Ovary (tissue), 9 donors: ENCODE results near the gene SIAH3. TPM values are rescaled to one million over a fixed set of nuclear protein-coding genes. Genes with fewer than 3 reads are reported as not detected.

Experiments used
- DNase-seq, 5 donors: peaks; one replicate each; pipeline ENCODE4 v3.0.0-alpha.2; 2019 to 2020
- H3K27ac ChIP-seq, 2 donors: fragments of 200-600 bp; one replicate each; pipeline versions ENCODE4 v1.5.1 to v1.8.0; 2019 to 2022
- H3K27me3 ChIP-seq: fragments of 200-600 bp; one replicate; pipeline ENCODE4 v1.8.0; 2022
- H3K36me3 ChIP-seq: fragments of 200-600 bp; sonication (generic); one replicate; pipeline ENCODE4 v1.5.1; 2019
- H3K4me1 ChIP-seq: one replicate; pipeline ENCODE4 v1.8.1; 2013; ENCODE audit warnings: mild to moderate bottlenecking, moderate library complexity; ENCODE audit not compliant: insufficient read depth
- H3K4me3 ChIP-seq: fragments of 200-600 bp; sonication (generic); one replicate; pipeline ENCODE4 v1.5.1; 2017
- H3K9me3 ChIP-seq, 2 donors: fragments of 200-600 bp in 1 of 2; sonication (generic) in 1 of 2; one replicate each; pipeline versions ENCODE4 v1.5.1 to v1.8.1; 2013 to 2019; ENCODE audit warnings: mild to moderate bottlenecking in 1 of 2, moderate library complexity in 1 of 2
- EP300 ChIP-seq: sonication (generic); formaldehyde crosslinking; IDR thresholded peaks from one replicate; pipeline ENCODE4 v1.6.1; 2017; ENCODE audit warnings: antibody characterized with exemption
- POLR2A ChIP-seq: fragments of 450-650 bp; IDR thresholded peaks from one replicate; pipeline ENCODE4 v1.6.1; 2017; ENCODE audit warnings: antibody characterized with exemption, mild to moderate bottlenecking, moderate library complexity
- WGBS, 3 donors: extraction: QIAGEN DNeasy Blood & Tissue Kit in 1 of 3; methylation state at CpG; one replicate each; pipeline versions ENCODE4 v1.1.5 to v1.1.7; 2013 to 2017; 5-methylcytosine and 5-hydroxymethylcytosine counted together
- intact Hi-C, 4 donors: fragments of 100-400 bp; cut with DNase I; formaldehyde crosslinking; loops; one replicate each; pipeline versions ENCODE4 v1.11.0 to v1.15.1; 2022 to 2023
- polyA plus RNA-seq, 2 donors: library from polyadenylated mRNA; stranded (reverse); fragments of 200-250 nt in 1 of 2; fragments of 350-450 nt in 1 of 2; fragmentation: Illumina TruSeq in 1 of 2; extraction: RNeasy Lipid Tissue Mini Kit (QIAGEN cat#74804) in 1 of 2; gene quantifications; one replicate each; pipeline ENCODE4 v1.2.3, GENCODE V29; 2013 to 2014
- total RNA-seq, 7 donors: library from RNA; depleted of rRNA in 2 of 7; stranded (reverse); fragments of >200 nt in 2 of 7; fragmentation: NEBNext Ultra II Directional in 3 of 7; extraction: Animal tissue kit (Norgen Biotek cat#: 25700) in 3 of 7; gene quantifications; one replicate each; pipeline versions ENCODE4 v1.1.0 to v1.2.4, GENCODE V29; 2016 to 2023
- TF ChIP-seq, protein P1 (sequence below), 3 donors: fragments of 450-650 bp in 2 of 3; fragments of 200-600 bp in 1 of 3; IDR thresholded peaks; one replicate each; pipeline versions ENCODE4 v1.5.1 to v1.8.0; 2016 to 2022; ENCODE audit warnings: antibody characterized with exemption in 3 of 3, mild to moderate bottlenecking in 1 of 3
- donor health status: DM: no; HTN: no; CAD: no; lungs with moderate emphysema.
- donor health status: DM: no; HTN: no; CAD: no.
- donor health status: Bipolar disorder and iron deficiency.
- donor health status: DM: yes; HTN: yes; CAD: no.
- donor health status: DM: no; HTN: no; CAD: no.
- donor health status: DM: yes; HTN: yes; CAD: no.

SIAH3 gene
- total and polyA plus RNA-seq, 9 donors = 0.01 to 2.3 (median 0.24) TPM; not detected in 2

DNA sequence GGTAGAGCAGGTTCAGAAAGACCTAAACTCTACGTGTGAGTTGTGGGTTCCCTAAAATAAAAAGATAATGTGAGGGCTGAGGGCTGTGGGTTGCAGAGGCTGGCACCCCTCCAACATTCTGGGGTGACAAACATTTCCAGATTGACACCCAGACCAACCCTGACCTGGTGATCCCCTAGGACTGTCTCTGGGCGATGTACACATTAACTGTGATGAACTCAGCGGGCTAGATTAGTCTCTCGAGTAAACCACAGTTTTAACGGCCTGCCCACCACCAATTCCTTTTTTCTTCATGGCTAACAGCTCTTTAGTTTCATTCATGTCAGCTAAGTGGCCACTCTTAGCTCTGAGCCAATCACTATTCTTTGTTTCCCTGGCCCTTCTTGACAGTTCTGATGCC lies 24.8 kb downstream of the SIAH3 start:
- no peaks in the 10 kb centered on the region for H3K4me1 ChIP-seq
- no peaks in the 10 kb centered on the region for H3K36me3 ChIP-seq
- no peak for DNase-seq
- H3K9me3 ChIP-seq = no peaks in the 10 kb centered on the region
- no peak overlapping the region for H3K27ac ChIP-seq
- intact Hi-C loops = no loop called here
- H3K4me3 ChIP-seq = no peak overlapping the region
- no peaks in the 10 kb centered on the region for H3K27me3 ChIP-seq
- no peak for TF ChIP-seq POLR2A
- TF ChIP-seq, protein P1, sequence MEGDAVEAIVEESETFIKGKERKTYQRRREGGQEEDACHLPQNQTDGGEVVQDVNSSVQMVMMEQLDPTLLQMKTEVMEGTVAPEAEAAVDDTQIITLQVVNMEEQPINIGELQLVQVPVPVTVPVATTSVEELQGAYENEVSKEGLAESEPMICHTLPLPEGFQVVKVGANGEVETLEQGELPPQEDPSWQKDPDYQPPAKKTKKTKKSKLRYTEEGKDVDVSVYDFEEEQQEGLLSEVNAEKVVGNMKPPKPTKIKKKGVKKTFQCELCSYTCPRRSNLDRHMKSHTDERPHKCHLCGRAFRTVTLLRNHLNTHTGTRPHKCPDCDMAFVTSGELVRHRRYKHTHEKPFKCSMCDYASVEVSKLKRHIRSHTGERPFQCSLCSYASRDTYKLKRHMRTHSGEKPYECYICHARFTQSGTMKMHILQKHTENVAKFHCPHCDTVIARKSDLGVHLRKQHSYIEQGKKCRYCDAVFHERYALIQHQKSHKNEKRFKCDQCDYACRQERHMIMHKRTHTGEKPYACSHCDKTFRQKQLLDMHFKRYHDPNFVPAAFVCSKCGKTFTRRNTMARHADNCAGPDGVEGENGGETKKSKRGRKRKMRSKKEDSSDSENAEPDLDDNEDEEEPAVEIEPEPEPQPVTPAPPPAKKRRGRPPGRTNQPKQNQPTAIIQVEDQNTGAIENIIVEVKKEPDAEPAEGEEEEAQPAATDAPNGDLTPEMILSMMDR (IDR thresholded peaks at IDR 0.05) = no peak
- no peak for TF ChIP-seq EP300
- WGBS, 3 donors = 71 to 80% (median 75%) methylated on average over 5 of the region's 5 CpGs

DNA sequence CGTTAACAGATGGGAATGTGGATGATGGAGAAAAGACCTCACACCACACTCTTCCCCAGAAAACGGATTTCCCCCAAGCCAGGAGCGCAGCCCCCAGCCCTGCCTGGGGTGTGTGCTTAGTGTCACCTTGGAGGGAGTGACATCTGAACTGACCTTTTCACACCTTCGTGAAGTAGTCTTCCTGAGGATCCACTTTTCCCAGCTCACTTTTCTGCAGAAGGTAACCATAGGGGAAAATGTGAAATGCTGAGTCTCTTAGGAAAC lies 26.2 kb downstream of the SIAH3 start:
- Histone ChIP-seq H3K9me3 (no peaks in the 10 kb centered on the region), H3K36me3 (no peaks in the 10 kb centered on the region), H3K27me3 (no peaks in the 10 kb centered on the region), H3K4me3 (no peak overlapping the region), H3K4me1 (no peaks in the 10 kb centered on the region), H3K27ac (no peak overlapping the region)
- intact Hi-C loops = no loop called here
- TF ChIP-seq, protein P1 (IDR thresholded peaks at IDR 0.05) = no peak
- TF ChIP-seq EP300 (no peak), POLR2A (no peak)
- no peak for DNase-seq
- WGBS, 3 donors = 77 to 90% (median 81%) methylated on average over 4 of the region's 4 CpGs

DNA sequence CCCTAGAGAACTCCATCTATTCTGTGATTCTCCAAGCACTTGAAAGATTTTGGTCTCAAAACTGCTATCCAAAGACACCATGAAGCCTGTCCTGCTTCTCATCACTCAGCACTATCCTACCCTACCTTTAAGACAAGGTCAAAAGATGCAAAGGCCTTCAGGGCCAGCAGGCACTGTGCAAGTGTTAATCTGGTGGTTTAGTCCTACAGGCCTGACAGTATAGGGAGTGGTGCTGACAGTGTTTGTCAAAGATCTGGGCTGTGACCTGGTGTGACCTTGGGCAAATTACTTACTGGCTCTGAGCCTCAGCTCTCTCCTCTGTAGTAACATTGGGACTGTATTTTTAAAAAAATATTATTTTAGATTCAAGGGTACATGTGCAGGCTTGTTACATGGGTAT lies 28.0 kb downstream of the SIAH3 start:
- TF ChIP-seq, protein P1 (IDR thresholded peaks at IDR 0.05) = no peak
- TF ChIP-seq POLR2A = no peak
- DNase-seq = no peak
- Histone ChIP-seq H3K9me3 (no peaks in the 10 kb centered on the region), H3K36me3 (no peaks in the 10 kb centered on the region), H3K4me3 (no peak overlapping the region), H3K4me1 (no peaks in the 10 kb centered on the region), H3K27ac (no peak overlapping the region), H3K27me3 (no peaks in the 10 kb centered on the region)
- intact Hi-C loops = no loop called here

DNA sequence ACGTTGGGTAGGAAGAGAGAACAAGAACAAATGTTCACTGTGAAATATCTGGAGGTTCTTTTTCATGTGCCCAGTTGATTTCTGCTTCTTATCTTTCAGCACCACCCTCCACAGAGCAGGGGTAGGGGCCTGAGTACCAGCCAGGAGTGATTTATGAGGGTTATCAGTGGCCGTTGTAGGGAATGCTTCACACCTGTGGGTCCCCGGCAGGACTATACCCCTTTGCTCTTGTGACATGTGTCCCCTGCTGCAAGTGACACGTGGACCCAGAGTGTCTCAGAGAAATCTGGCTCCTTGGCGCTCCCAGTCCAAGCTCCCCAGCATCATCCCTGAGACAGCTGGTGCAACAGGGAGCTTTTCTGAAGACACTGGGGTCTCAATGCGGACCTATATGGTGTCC lies 29.7 kb downstream of the SIAH3 start:
- Histone ChIP-seq H3K4me1 (no peaks in the 10 kb centered on the region), H3K27ac (no peak overlapping the region), H3K4me3 (no peak overlapping the region), H3K36me3 (no peaks in the 10 kb centered on the region), H3K9me3 (no peaks in the 10 kb centered on the region), H3K27me3 (no peaks in the 10 kb centered on the region)
- no peak for DNase-seq
- WGBS, 3 donors = 72 to 86% (median 75%) methylated on average over 6 of the region's 6 CpGs
- TF ChIP-seq EP300 = no peak
- TF ChIP-seq POLR2A = no peak
- TF ChIP-seq, protein P1 (IDR thresholded peaks at IDR 0.05) = no peak
- intact Hi-C loops = no loop called here

DNA sequence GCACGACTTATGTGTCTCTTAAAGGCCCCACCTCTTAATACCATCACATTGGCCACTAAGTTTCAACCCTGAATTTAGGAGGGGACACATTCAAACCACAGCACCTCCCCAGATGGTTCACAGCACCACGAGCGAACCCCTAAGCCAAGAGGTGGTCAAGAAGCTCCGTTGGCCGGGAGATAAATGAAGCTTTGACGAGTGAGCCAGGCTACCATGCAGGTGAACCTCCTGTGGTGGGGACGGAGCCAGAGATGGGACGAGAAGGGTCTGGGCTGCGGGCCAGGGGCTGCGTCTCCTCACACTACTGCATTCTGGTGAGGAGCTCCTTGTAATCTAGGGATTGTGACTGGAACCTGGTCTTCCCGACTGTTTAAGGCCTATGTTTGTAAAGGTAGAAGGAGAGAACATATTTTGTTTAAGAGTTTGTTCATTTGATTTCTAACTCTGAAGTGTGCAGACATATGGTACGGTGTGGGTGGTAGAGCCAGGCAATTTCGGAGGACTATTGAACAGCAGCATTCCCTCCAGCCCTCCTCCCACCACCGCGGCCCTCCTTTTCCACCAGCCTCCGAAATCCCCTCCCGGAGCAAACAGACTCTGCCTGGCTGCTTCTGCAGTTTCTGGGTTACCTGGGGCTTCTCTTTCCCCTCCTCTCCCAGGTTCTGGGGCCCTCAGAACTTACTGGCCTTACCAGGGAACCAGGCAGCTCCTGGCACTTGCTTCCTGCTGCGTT lies 31.3 kb downstream of the SIAH3 start:
- H3K27me3 ChIP-seq = no peaks in the 10 kb centered on the region
- H3K36me3 ChIP-seq = no peaks in the 10 kb centered on the region
- H3K9me3 ChIP-seq = no peaks in the 10 kb centered on the region
- intact Hi-C loops = no loop called here
- 89 to 91% (median 89%) methylated on average over 18 of the region's 18 CpGs for WGBS, 3 donors
- no peak for DNase-seq
- TF ChIP-seq, protein P1 (IDR thresholded peaks at IDR 0.05) = no peak
- no peak for TF ChIP-seq EP300
- no peak for TF ChIP-seq POLR2A
- no peak overlapping the region for H3K4me3 ChIP-seq
- H3K4me1 ChIP-seq = no peaks in the 10 kb centered on the region
- no peak overlapping the region for H3K27ac ChIP-seq
